Neural progenitor cell (in vitro differentiated cells): ENCODE results near the gene LSP1.

Experiments used
- EZH2 ChIP-seq: fragments of 200-600 bp; sonication (generic); IDR thresholded peaks from 2 replicates; pipeline ENCODE4 v1.6.1; 2017; ENCODE audit warnings: antibody characterized with exemption, mild to moderate bottlenecking, moderate library complexity
- EZH2phosphoT487 ChIP-seq: fragments of 200-600 bp; sonication (generic); IDR thresholded peaks from 2 replicates; pipeline ENCODE4 v1.6.1; 2017; ENCODE audit warnings: antibody characterized with exemption
- TF ChIP-seq, protein P1 (sequence below): fragments of 200-600 bp; sonication (generic); IDR thresholded peaks from 2 replicates; pipeline ENCODE4 v1.5.1; 2017; ENCODE audit warnings: antibody characterized with exemption, mild to moderate bottlenecking

DNA sequence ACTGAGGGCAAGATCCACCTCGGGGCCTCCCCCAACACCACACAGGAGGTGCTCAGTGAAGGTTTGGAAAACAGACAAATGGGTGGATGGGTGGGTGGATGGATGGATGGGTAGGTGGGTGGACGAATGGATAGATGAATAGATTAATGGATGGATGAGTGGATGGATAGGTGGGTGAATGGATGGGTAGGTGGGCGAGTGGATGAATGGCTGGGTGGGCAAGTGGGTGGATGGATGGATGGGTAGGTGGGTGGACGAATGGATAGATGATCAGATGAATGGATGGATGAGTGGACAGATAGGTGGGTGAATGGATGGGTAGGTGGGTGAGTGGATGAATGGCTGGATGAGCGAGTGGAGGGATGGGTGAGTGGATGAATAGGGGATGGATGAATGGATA lies 39.7 kb downstream of the LSP1 start:
- TF ChIP-seq EZH2 (no peak), EZH2phosphoT487 (no peak)
- TF ChIP-seq, protein P1, sequence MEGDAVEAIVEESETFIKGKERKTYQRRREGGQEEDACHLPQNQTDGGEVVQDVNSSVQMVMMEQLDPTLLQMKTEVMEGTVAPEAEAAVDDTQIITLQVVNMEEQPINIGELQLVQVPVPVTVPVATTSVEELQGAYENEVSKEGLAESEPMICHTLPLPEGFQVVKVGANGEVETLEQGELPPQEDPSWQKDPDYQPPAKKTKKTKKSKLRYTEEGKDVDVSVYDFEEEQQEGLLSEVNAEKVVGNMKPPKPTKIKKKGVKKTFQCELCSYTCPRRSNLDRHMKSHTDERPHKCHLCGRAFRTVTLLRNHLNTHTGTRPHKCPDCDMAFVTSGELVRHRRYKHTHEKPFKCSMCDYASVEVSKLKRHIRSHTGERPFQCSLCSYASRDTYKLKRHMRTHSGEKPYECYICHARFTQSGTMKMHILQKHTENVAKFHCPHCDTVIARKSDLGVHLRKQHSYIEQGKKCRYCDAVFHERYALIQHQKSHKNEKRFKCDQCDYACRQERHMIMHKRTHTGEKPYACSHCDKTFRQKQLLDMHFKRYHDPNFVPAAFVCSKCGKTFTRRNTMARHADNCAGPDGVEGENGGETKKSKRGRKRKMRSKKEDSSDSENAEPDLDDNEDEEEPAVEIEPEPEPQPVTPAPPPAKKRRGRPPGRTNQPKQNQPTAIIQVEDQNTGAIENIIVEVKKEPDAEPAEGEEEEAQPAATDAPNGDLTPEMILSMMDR, result no peak
